ENCODE results near the gene PODXL.

DNA sequence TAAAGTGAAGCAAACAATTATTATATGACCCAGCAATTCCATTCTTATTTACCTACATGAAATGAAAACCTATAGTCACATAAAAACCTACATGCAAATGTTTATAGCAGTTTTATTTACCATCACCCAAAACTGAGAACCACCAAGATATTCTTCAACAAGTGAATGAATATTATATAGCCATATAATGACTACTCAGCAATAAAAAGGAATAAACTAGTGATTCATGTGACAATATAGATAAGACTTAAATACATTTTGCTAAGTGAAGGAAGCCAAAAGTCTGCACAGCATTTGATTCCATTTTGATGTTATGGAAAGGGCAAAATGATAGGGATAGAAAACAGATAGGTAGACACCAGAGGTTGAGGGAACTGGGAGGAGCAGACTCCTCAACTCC lies 31.7 kb downstream of the PODXL start:
- TF ChIP-seq, protein P1, sequence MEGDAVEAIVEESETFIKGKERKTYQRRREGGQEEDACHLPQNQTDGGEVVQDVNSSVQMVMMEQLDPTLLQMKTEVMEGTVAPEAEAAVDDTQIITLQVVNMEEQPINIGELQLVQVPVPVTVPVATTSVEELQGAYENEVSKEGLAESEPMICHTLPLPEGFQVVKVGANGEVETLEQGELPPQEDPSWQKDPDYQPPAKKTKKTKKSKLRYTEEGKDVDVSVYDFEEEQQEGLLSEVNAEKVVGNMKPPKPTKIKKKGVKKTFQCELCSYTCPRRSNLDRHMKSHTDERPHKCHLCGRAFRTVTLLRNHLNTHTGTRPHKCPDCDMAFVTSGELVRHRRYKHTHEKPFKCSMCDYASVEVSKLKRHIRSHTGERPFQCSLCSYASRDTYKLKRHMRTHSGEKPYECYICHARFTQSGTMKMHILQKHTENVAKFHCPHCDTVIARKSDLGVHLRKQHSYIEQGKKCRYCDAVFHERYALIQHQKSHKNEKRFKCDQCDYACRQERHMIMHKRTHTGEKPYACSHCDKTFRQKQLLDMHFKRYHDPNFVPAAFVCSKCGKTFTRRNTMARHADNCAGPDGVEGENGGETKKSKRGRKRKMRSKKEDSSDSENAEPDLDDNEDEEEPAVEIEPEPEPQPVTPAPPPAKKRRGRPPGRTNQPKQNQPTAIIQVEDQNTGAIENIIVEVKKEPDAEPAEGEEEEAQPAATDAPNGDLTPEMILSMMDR (IDR thresholded peaks at IDR 0.05), result no peak
- no peak for TF ChIP-seq POLR2A (IDR thresholded peaks at IDR 0.05)

All from heart left ventricle (tissue), 13 donors.